ENCODE measurements around the gene MLXIP.

The MLXIP gene

DNA sequence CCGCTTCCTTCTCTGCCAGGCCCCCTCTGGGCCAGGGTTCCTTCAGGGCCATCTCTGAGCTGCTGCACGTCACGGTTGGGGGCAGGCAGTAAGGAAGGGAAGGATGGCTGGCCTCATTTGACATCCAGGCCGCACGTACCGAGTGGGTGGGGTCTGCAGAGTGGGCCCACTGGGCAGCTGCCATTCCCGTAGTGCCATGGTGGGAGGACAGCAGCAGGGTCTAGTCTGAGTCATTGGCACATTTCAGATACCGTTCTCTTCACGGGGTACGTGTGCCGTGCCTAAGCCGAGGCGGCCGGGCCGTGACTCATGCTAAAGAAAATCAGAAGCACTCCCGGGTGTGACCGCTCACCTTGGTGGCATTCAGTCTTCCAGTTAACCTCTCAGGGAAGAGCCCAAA lies 51.6 kb downstream of the MLXIP start:
- Mint-ChIP-seq H3K4me3 (no peak overlapping the region), H3K27me3 (ENCODE audit: low read depth) (no peaks in the 10 kb centered on the region), H3K4me1 (ENCODE audit: low read depth) (peaks cover 3% of the 10 kb centered on the region), H3K27ac (no peak overlapping the region), H3K36me3 (ENCODE audit: low read depth) (peaks cover 18% of the 10 kb centered on the region), H3K9me3 (no peaks in the 10 kb centered on the region)

GRCh38 chr12:122133192-122133950 lies 54.8 kb downstream of the MLXIP start:
- Mint-ChIP-seq H3K4me1 (ENCODE audit: low read depth) (no peaks in the 10 kb centered on the region), H3K27me3 (ENCODE audit: low read depth) (no peaks in the 10 kb centered on the region), H3K27ac (no peak overlapping the region), H3K9me3 (no peaks in the 10 kb centered on the region), H3K36me3 (ENCODE audit: low read depth) (peaks cover 15% of the 10 kb centered on the region), H3K4me3 (no peak overlapping the region)

- peaks cover 13% of the 10 kb centered on the region for H3K36me3 Mint-ChIP-seq (ENCODE audit: low read depth)
- H3K27me3 Mint-ChIP-seq (ENCODE audit: low read depth) = no peaks in the 10 kb centered on the region
- H3K4me1 Mint-ChIP-seq (ENCODE audit: low read depth) = no peaks in the 10 kb centered on the region
- no peak overlapping the region for H3K27ac Mint-ChIP-seq
- H3K9me3 Mint-ChIP-seq = no peaks in the 10 kb centered on the region
- no peak overlapping the region for H3K4me3 Mint-ChIP-seq
Observed at GRCh38 chr12:122135437-122136031, 57.0 kb downstream of the MLXIP start.

DNA sequence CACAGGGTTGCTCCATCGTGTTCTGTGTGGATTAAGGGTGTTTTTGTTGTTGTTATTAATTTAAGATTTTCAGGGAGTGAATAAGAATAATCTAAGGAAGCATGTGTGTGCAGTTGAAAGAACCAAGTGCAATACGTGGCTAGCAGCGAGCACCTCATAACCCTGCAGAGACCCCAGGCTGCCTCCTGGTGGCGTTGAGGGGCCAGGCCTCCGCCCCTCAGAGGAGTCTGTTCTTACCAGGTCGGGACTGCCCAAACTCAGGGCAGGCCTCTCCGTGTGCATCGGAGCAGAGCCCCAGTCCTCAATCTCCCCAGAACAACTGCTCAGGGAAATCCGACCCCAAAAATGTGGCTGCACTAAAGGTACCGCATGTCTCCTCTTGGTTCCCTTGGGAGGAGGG lies 58.7 kb downstream of the MLXIP start:
- Mint-ChIP-seq H3K4me3 (no peak overlapping the region), H3K27me3 (ENCODE audit: low read depth) (no peaks in the 10 kb centered on the region), H3K36me3 (ENCODE audit: low read depth) (peaks cover 9% of the 10 kb centered on the region), H3K9me3 (no peaks in the 10 kb centered on the region), H3K27ac (no peak overlapping the region), H3K4me1 (ENCODE audit: low read depth) (no peaks in the 10 kb centered on the region)

- no peaks in the 10 kb centered on the region for H3K4me1 Mint-ChIP-seq (ENCODE audit: low read depth)
- H3K27me3 Mint-ChIP-seq (ENCODE audit: low read depth) = no peaks in the 10 kb centered on the region
- no peak overlapping the region for H3K4me3 Mint-ChIP-seq
- H3K9me3 Mint-ChIP-seq = no peaks in the 10 kb centered on the region
- no peak overlapping the region for H3K27ac Mint-ChIP-seq
- peaks cover 10% of the 10 kb centered on the region for H3K36me3 Mint-ChIP-seq (ENCODE audit: low read depth)
Observed at GRCh38 chr12:122137681-122138080, 59.1 kb downstream of the MLXIP start.

- Mint-ChIP-seq H3K4me1 (ENCODE audit: low read depth) (no peaks in the 10 kb centered on the region), H3K27ac (no peak overlapping the region), H3K9me3 (no peaks in the 10 kb centered on the region), H3K36me3 (ENCODE audit: low read depth) (peaks cover 10% of the 10 kb centered on the region), H3K4me3 (no peak overlapping the region), H3K27me3 (ENCODE audit: low read depth) (no peaks in the 10 kb centered on the region)
Observed at GRCh38 chr12:122138181-122138580, 59.6 kb downstream of the MLXIP start.

DNA sequence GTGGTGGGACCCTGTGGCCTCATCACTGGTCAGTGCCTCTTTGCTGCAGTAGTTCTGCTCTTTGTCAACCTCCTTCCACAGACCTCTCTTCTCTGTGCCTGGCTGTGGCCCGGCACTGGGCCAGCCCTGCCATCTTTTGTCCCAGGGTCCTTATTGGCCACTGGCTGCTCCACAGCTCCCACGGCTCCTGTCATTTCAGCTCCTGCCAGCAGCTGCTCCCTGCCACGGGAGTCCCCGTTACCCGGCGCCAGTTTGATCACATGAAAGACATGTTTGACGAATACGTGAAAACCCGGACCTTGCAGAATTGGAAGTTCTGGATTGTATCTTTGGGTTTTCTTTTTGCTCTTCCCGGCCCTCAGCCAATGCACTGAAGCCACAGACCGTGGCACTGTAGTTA lies 60.1 kb downstream of the MLXIP start:
- H3K4me3 Mint-ChIP-seq = no peak overlapping the region
- H3K27ac Mint-ChIP-seq = no peak overlapping the region
- H3K4me1 Mint-ChIP-seq (ENCODE audit: low read depth) = no peaks in the 10 kb centered on the region
- no peaks in the 10 kb centered on the region for H3K9me3 Mint-ChIP-seq
- peaks cover 11% of the 10 kb centered on the region for H3K36me3 Mint-ChIP-seq (ENCODE audit: low read depth)
- no peaks in the 10 kb centered on the region for H3K27me3 Mint-ChIP-seq (ENCODE audit: low read depth)

DNA sequence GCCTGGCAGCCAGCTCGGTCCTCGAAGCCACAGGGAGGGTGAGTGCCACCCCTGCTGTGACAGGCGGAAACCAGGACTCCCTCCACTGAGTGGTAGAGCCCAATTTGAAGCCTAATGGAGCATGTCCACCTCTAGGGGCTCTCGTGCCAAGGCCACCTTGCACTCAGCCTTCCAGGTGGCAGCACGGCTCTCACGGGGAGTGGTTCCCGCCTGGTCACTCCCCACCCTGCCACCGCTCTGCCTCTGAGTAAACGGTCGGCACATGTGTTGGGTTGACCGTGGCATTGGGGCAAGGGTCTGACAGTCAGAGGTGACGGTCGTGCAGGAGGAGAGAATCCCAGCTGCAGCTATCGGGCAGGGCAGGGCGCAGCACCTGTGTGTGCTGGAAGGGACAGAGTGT lies 60.7 kb downstream of the MLXIP start:
- H3K27me3 Mint-ChIP-seq (ENCODE audit: low read depth) = no peaks in the 10 kb centered on the region
- peaks cover 8% of the 10 kb centered on the region for H3K36me3 Mint-ChIP-seq (ENCODE audit: low read depth)
- H3K9me3 Mint-ChIP-seq = no peaks in the 10 kb centered on the region
- no peak overlapping the region for H3K4me3 Mint-ChIP-seq
- no peaks in the 10 kb centered on the region for H3K4me1 Mint-ChIP-seq (ENCODE audit: low read depth)
- H3K27ac Mint-ChIP-seq = no peak overlapping the region

DNA sequence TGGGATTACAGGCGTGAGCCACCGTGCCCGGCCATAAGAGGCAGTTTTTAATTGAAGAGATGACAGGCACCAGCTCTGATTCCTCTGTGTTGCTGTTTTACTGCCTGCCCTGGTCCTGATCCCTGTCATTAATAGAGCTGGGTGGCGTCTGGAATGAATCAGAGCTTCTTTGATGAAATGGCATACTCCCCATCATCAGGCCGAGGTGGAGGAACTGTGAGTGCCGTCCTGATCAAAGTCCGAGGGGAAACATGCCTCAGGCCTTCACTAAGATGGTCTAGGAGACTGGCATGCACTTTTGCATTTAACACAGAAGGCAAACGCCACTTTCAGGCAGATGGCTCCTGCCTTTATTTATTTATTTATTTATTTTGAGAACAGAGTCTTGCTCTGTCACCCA lies 61.4 kb downstream of the MLXIP start:
- H3K9me3 Mint-ChIP-seq = no peaks in the 10 kb centered on the region
- H3K4me3 Mint-ChIP-seq = no peak overlapping the region
- H3K27ac Mint-ChIP-seq = no peak overlapping the region
- peaks cover 8% of the 10 kb centered on the region for H3K36me3 Mint-ChIP-seq (ENCODE audit: low read depth)
- no peaks in the 10 kb centered on the region for H3K4me1 Mint-ChIP-seq (ENCODE audit: low read depth)
- no peaks in the 10 kb centered on the region for H3K27me3 Mint-ChIP-seq (ENCODE audit: low read depth)

- H3K36me3 Mint-ChIP-seq (ENCODE audit: low read depth) = peaks cover 8% of the 10 kb centered on the region
- no peaks in the 10 kb centered on the region for H3K27me3 Mint-ChIP-seq (ENCODE audit: low read depth)
- H3K9me3 Mint-ChIP-seq = no peaks in the 10 kb centered on the region
- H3K4me3 Mint-ChIP-seq = no peak overlapping the region
- no peak overlapping the region for H3K27ac Mint-ChIP-seq
- H3K4me1 Mint-ChIP-seq (ENCODE audit: low read depth) = no peaks in the 10 kb centered on the region
Observed at GRCh38 chr12:122140467-122141257, 62.1 kb downstream of the MLXIP start.

DNA sequence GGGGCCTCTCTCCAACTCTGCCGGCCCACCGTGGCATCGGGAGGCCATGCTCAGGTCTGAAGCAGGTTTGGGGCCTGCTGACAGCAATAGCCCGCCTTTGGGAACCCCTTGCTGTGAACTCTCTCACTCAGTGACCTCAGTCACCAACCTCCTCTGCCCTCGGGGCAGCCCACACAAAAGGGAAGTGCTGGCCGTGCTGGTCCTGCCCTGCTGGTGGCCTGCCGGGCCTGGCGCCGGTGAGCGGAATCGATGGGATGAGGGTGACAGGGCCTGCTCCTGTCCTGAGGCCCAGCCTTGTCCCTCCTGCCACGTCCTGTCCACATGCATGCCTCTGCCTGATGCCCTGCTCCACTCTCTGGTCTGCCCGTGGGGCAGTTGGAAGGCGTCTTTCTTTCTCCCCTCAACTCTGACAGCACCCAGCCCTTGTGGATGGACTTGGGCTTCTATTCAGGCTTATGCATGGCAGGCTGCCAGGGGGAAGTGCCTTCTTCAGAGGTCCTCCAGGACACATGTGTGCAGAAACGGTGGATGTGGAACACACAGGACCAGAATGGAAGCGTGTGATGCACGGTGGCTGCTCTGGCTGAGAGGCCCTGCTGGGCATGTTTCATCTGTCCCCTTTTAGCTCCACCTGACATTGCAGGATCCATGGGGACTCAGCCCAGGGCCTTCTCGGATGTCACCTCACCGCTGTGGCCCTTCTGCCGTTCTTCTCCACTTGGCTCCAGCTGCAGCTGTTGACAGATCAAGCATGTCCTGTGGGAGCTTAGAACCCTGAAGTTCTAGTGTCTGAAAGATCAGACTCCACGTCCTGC lies 63.6 kb downstream of the MLXIP start:
- H3K9me3 Mint-ChIP-seq = no peaks in the 10 kb centered on the region
- peaks cover 6% of the 10 kb centered on the region for H3K36me3 Mint-ChIP-seq (ENCODE audit: low read depth)
- H3K4me3 Mint-ChIP-seq = no peak overlapping the region
- no peaks in the 10 kb centered on the region for H3K27me3 Mint-ChIP-seq (ENCODE audit: low read depth)
- H3K27ac Mint-ChIP-seq = no peak overlapping the region
- H3K4me1 Mint-ChIP-seq (ENCODE audit: low read depth) = no peaks in the 10 kb centered on the region

- H3K27ac Mint-ChIP-seq = no peak overlapping the region
- no peaks in the 10 kb centered on the region for H3K27me3 Mint-ChIP-seq (ENCODE audit: low read depth)
- H3K36me3 Mint-ChIP-seq (ENCODE audit: low read depth) = peaks cover 6% of the 10 kb centered on the region
- H3K4me1 Mint-ChIP-seq (ENCODE audit: low read depth) = no peaks in the 10 kb centered on the region
- no peaks in the 10 kb centered on the region for H3K9me3 Mint-ChIP-seq
- H3K4me3 Mint-ChIP-seq = no peak overlapping the region
Observed at GRCh38 chr12:122142857-122143256, 64.3 kb downstream of the MLXIP start.

- H3K4me1 Mint-ChIP-seq (ENCODE audit: low read depth) = no peaks in the 10 kb centered on the region
- peaks cover 4% of the 10 kb centered on the region for H3K36me3 Mint-ChIP-seq (ENCODE audit: low read depth)
- H3K4me3 Mint-ChIP-seq = no peak overlapping the region
- H3K27ac Mint-ChIP-seq = no peak overlapping the region
- no peaks in the 10 kb centered on the region for H3K9me3 Mint-ChIP-seq
- H3K27me3 Mint-ChIP-seq (ENCODE audit: low read depth) = no peaks in the 10 kb centered on the region
Observed at GRCh38 chr12:122144885-122145284, 66.3 kb downstream of the MLXIP start.

GRCh38 chr12:122145505-122146330 lies 67.2 kb downstream of the MLXIP start:
- H3K36me3 Mint-ChIP-seq (ENCODE audit: low read depth) = peaks cover 4% of the 10 kb centered on the region
- H3K27me3 Mint-ChIP-seq (ENCODE audit: low read depth) = no peaks in the 10 kb centered on the region
- no peak overlapping the region for H3K4me3 Mint-ChIP-seq
- H3K27ac Mint-ChIP-seq = no peak overlapping the region
- H3K4me1 Mint-ChIP-seq (ENCODE audit: low read depth) = no peaks in the 10 kb centered on the region
- no peaks in the 10 kb centered on the region for H3K9me3 Mint-ChIP-seq

All from T-helper 1 cell treated with Interleukin-12 subunit alpha and Interleukin-12 subunit beta and Interleukin-4 antibody, amounts not matched to agents 30 μg/mL and 1 μg/mL, for 36 hours (primary cell).